Stimulated activated CD4-positive, alpha-beta T cell treated with anti-CD3 and anti-CD28 coated beads, Interleukin-2, amount 100 ng/mL, for 48 hours (primary cell): Measurements from ENCODE around the gene TXNIP.
A peak's percentile ranks its signal among the peaks of the same experiment; 100 is the strongest.

Experiments used
- DNase-seq, 2 donors: peaks; one replicate each; pipeline ENCODE4 v3.0.0-alpha.2; 2020

TXNIP gene

DNA sequence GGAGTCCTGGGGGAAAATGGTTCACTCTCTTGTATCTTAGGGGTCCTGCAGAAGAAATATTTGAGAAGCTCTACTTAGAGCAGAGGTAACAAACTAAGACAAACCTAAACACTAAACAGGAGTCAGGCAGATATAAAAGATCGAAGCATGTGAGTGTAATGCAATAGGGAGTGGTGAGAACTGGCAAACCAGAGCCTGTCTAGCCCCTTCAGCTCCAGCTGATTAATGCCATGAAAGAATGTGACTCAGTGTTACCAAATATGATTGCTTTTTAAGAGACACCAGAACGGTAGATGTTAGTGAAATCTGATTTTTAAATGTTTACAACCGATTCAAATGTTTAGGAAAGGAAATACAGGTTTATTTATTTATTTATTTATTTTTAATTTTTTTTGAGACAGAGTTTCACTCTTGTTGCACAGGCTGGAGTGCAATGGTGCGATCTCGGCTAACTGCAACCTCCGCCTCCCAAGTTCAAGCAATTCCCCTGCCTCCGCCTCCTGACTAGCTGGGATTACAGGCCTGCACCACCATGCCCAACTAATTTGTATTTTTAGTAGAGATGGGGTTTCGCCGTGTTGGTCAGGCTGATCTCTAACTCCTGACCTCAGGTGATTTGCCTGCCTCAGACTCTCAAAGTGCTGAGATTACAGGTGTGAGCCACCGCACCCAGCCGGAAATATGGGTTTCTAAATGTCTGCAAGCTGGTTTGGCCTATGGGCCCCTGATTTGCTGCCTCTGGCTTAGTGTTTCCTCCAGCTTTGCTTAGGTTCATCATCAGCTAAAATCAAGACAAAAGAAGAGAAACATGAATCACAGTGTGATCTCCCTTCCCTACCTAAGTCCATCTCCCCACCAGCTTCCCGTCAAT, 12.2 kb downstream of the TXNIP start:
- DNase-seq = no peak

DNA sequence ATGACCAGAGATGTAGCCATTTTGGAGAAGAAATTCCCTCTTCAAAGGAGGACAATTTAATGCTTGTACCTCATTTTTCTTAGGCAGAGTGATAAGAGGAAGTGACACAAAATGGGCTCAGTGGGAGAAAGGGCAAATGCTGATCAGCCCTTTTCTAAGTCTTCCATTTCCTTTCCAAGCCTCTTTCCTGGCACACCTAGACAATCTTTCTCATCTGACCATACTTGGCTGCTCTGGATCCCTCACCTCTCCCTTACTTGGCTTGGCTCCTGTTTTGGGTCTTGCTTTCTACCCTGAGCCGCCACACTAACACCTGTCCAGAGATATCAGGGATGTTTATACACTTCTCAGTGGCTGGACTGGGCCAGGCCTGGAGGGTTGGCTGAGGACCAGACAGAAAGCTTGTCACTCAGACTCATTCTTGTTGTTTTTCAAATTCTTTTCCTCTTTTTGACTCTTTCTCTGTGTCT, 13.1 kb downstream of the TXNIP start:
- no peak for DNase-seq

DNA sequence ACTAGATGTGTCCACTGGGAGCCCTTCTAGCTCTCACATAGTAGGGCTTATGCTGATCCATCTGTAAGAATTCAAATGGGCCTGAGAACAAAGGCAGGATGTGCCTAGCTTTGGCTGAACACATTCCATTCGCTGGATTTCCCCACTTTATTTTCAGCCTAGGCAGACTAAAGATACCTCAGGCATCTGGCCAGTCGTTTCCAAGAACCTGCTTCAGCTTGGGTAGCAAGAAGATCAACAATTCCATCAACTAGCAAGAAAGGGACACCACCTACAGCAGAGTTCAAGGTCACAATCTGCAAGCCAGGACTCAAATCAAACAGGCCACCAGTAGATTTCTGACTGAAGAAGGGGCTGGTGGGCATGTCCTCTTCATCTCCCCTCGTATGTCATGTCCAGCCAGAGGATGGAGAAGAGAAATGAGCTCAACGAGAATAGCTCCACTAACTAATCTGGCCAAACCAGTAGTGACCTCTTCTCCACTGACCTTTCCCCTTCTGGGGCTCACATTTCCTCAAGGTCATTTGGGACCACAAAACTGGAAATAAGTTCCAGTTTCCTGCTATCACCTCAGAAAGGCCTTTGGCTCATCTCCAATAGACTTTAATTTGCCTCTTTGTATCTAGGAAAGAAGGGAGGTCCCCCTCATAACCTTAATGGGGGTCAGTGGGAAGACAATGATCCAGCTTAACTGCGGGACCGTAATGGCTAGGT, 14.2 kb downstream of the TXNIP start:
- DNase-seq = no peak

DNA sequence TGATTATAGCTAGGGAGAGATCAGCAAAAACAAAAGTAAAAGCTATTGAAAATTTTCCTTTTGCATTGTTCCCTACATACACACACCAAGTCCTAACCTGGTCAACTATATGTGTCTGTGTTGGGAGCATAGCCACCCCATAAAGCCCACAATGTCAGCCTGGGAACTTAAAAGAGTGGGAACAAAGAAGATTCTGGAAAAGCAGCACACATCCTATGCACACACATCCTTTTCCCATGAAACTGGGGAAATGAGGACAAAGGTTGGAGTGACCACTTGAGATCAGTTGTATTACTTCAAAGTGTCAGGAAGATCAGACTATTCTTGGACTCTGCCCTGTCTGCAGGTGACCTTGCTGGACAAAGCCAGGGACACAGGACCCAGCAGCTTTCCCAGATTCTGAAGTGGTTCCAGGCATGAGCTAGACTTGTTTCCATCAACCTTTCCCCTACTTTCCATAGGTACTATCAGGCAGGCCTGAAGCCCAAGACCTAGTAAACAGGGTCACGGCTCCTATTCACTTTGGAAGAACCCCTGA, 15.9 kb downstream of the TXNIP start:
- DNase-seq = no peak

DNA sequence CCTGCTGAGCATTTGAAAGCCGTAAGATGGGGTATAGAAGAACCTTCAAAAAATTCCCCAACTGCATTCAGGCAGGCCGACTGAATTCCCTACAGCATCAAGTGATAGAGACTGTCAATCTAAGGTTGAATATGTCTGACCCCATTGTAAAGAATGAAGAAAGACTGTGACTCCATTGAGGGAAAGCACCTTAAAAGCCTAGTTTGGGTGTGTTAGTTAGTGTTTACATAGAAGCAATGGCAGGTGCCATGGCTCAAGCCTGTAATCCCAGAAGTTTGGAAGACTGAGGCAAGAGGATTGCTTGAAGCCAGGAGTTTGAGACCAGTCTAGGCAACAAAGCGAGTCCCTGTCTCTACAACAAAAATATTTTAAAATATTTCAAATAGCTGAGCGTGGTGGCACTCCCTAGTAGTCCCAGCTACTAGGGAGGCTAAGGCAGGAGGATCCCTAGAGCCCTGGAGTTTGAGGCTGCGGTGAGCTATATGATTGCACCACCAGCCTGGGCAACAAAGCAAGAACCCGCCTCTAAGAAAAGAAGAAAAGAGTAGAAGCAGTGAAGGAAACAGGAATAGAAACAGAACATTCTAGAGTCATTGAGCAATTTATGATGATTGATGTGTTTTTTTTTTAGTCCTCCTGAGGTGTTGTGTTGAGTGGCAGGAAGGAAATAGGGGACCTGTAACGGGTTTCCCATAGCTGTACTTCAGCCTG, 16.5 kb downstream of the TXNIP start:
- no peak for DNase-seq

DNA sequence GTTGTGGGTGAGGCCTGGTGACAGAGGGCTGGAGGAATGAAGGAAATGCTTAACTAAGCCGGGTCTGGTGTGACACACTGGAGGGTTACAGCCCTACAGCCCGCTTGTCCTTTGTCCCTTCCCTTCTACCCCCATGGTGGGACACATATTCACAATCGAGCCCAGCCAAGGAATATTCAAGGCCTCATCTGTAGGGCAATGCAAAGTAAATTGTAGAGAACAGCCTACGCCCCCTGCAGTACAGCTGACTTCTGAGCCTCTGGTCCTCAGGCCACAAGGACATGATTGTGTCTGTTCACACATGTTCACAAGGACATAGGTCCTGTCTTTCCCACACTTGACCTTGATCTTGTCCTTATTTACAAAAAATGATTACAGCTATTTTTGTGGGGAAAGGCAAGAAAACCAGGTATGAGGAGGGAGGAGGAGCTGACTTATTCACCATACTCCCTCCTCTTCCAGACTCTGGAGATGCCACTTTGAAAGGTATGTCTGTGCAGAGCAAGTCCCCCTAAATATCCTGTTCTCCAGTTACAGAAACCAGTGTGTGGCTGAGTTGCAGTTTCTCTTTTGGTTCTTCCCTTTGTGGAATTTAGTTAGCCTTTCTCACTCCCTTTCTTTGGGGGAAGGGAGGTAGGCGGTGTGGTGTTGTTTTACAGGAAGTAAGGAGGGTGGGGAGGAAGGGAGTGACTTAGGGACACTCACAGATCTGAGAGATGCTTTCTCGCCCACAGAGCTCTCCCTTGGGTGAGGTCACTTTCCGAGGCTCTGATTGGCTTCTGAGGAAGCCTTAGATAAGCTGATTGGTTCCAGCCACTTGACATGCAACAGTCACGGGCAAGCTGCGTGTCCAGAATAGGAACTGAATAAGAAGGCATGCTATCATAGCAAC, 17.3 kb downstream of the TXNIP start:
- peak; percentile 63 to 70 for DNase-seq

DNA sequence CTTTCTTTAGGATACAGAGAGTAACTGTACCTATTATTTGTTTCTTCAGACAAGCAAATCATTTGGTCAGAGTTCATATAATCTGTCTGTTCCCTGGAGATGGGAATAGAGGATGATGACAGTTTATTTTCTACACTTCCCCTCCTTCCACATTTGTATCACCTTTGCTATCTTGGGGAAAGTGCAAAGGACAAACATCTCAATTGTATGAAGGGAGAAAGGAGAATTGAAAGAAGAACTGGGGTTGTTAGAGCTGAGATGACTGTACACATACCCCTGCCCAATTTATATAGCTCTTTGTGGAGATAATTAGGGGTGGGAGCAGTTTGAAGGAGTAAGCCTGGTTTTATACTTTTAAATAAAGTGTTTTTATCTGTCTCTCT, 17.9 kb downstream of the TXNIP start:
- DNase-seq = no peak

DNA sequence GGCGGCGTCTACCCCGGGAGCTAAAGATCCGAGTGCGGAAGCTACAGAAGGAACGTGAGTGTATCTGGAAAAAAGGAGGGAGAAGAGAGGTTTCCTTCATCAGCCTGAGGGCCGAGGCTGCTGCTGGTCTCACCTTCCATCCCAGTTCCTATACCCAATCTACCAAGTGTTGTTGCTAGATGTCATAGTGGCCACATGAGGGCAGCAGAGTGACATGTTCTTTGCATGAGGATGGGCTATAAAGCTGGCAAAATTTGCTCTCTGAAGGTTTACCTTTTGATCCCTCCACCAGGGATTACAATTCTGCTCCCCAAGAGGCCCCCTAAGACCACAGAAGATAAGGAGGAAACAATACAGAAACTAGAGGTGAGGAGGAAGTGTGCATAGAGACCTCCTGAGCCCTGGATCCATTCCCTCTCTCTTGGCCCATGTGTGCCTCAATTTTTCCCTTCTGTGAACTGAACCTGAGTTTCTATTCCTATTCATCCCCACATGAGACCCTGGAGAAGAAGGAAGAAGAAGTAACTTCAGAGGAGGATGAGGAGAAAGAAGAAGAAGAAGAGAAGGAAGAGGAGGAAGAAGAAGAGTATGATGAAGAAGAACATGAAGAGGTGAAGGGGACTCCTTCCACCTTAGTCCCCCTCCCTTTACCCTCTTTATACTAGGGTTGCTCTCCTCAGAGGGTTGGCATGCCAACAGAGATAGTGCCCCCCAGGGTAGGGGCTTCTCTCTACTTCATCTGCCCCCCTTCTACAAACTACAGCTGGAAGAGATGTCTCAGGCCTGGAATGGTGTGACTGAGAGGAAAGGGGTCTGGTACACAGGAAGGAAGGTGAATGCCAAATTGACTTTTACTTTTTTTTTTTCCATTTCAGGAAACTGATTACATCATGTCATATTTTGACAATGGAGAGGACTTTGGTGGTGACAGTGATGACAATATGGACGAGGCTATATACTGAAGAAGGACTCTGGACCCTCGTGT, 18.6 kb downstream of the TXNIP start:
- peak in 1 of 2 donors; percentile 64 for DNase-seq

DNA sequence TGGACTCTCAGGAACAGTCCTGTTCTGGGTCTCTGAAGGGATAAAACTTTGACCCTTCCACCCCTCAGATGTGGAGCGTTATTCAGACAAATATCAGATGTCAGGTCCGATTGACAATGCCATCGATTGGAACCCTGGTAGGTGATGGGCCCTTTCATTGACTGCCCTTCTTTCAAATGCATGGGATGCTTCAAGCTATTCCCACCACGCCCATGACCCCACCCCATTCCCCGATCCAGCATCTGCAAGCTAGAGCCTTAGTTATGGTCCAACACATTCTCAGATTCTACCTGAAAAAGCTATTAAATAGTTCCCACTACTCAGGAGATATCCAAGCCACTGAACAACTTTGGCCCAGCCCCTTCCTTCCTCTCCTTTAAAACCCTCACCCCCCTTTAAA, 19.4 kb downstream of the TXNIP start:
- DNase-seq = no peak

DNA sequence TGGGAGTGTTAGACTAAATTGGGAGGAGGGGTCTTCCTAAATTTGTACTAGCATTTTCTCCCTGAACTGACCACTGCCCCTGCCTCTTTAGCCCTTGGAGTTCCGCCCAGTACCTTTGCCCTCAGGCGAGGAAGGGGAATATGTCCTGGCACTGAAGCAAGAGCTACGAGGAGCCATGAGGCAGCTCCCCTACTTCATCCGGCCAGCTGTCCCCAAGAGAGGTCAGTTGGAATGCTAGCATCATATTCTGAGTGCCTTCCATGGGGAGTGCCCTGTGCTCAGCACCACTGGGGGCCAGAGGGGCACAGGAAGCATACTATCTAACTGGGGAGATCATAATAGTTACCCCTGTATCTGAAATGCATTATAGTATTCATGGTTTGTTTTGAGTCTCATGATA, 21.2 kb downstream of the TXNIP start:
- no peak for DNase-seq

DNA sequence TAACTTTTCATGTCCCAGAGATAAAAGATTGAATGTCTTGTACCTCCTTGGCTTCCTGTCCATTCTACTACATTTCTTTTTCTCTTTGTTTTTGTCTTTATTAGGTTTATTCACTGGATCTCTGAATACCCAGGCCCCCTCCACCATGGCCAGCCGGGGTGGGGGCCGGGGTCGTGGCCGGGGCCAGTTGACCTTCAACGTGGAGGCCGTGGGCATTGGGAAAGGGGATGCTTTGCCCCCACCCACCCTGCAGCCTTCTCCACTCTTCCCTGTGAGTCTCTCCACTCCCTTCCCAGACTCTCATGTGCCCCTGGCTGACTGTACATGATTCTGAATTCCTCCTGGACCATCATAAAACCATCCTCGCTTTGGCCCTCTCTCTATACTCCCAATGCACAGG, 21.7 kb downstream of the TXNIP start:
- no peak for DNase-seq

DNA sequence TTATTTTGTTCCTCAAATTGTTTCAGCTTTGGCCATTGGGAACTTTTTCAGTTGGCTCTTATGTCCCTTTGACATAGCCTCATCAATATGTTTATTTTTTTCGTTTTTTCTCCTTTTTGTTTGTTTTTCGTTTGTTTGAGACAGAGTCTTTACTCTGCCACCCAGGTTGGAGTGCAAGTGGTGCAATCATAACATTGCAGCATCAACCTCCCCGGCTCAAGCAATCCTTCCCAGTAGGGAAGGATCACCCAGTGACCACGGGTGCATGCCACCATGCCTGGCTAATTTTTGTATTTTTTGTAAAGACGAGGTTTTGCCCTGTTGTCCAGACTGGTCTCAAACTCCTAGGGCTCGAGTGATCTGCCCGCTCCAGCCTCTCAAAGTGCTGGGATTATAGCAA, 23.8 kb downstream of the TXNIP start:
- no peak for DNase-seq

DNA sequence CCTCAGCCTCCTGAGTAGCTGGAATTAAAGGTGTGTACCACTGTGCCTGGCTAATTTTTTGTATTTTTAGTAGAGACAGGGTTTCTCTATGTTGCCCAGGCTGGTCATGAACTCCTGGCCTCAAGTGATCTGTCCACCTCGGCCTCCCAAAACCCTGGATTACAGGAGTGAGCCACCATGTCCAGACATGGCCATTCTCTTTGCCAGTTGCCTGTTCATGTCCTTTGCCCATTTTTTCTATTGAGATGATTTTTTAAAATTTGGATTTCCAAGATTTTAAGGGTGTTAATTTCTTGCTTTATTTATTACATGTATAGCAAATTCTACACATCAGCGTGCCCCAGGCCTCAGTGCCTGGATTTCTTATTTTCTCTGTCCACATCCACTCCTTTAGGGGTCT, 29.1 kb downstream of the TXNIP start:
- no peak for DNase-seq

DNA sequence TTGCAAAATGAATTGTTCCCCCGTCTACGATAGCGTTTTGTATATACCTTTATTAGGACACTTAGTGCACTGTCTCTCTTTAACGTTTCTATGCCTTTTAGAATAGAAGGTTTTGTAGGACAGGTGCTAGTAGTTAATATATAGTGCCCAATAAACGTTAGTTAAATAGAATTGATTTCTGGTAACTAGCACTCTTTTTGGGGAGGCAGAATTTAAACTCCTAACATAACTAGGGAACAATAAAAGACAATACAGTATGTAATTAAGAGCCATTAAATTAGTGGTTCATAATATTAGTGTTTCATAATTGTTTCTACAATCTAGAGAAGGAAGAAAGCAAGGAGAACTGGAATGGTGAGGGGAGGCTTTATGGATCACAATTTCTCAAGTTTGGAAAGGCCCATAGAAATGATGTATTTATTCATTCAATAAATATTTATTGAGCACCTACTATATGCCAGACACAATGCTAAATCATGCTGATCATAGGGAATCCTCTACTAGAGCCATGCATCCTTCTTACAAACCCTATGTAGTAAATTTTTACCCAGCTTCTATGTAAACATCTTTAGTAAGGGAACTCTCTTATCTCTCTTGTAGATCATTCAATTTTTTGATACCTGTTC, 31.1 kb downstream of the TXNIP start:
- no peak for DNase-seq

DNA sequence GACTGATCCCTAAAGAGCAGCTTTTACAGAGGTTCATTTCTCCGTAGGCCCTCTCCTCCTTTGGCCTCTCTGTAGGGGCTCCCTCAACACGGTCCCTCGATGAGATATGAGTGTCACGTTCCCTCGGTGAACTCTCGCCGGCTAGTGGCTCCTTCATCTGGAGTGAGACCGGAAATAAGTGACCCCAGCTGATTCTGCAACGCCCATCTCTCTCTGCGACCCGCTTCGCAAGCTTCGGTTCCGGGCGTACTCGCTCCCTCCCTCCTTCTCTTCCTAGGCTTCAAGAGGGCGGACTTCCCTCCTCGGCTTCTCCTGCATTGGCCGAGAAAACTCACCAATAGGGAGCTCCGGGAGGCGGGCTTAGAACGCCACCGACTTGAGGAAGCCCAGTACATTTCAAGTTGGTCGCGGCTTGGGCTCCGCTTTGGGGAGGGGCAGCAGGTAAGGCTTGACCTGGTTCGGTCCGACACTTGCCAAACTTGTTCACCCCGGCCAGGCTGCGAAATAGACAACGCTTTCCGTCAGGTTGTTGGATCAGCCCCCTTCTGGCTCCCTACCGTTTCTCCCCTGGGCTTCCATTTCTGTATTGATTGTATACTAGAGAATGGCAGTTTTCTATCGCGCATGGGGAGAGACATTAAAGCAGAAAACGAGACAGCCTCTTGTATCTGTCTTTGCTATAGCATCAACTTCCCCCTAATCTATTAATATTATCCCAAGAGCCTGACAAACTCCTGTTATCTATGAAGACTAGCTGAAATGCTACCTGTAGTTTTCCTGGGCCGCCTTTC, 31.9 kb downstream of the TXNIP start, which contains the start of the genes ANKRD34A and POLR3GL:
Gene ANKRD34A (minus strand): TSS at position 248 of the 791 bp plus-strand sequence. CDS start 2,816 bp downstream, outside the sequence.
Gene POLR3GL (plus strand): TSS at position 363 of the 791 bp plus-strand sequence. CDS start 10,176 bp downstream, outside the sequence.
- DNase-seq = peak; percentile 80 to 87

DNA sequence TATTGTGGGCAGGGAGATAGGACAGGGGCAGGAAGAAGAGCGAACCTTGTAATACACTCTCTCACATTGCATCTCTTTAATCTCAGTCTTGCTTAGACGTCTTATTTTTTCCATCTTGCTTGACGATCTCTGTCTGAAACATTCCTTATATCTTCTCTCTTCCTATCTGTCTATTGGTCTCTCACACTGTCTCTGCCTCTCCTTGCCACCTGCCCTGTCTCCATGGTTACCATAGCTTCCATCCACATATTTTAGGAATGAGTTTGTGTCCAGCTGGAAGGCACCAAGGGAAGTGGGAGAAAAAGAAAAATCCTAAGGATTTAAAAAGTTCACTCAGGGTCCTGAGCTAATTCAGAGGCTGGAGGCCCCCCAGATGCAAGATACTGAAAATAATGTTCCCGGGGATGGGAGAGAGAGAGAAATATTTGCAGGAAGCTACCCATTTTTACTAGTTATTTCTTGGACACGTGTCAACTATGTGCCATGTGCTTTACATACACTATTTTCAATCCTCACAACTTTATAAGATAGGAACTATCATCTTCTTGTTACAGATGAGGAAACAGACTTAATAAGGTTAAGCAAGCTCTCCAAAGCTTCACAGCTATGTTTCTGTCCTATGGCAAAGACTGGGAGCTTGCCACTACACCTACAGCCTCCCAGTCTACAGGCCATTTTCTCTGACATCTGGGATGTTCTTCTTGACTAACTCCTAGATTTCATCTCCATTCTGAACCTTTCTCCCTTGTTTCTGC, 32.9 kb downstream of the TXNIP start:
- no peak for DNase-seq

DNA sequence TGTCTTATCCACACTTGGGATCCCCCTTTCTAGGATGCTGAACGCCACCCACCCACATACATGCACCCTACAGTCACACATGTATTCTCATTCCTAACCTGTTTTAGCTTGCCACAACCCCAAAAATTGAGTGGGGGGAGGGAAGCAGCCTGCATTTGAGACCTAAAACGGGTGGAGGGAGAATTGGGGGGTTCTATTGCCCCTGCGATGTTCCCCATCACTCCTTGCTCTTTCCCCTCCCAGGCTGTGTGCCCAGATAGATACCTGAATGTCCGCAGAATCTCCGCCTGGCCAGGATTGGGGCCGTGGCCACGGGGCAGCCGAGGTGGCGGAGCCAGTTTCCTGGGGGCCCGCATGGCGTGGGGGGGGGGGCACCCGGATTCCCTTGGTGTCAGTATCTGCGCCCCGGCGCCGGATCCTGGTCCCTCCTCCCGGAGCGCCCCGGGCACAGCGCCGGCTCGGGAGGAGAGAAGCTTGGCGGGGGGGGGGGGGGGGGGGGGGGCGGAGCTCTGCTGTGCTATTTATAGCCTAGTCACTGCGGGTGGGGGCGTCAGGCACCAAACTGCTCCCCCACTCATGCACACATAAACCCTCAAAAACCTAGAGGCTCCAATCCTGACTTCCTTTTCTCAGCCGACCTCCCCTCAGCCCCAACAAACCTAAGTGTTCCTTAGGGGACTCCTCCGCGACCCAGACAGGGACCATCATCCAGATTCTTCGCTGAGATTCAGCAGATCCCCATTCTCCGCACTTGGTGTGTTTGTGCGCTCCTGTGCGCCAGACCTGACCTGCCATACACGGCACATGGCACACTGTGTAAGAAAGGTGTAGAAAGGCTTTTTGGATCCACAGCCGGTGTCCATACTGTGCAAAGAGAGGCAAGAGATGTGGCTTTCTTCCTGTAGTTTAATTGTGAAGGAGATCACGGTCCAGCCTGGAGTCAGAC, 33.9 kb downstream of the TXNIP start:
- DNase-seq = no peak
